BLaER1 treated with 17β-estradiol and CSF1 and Interleukin-3, amounts not matched to agents 10 nM and 100 nM (cell line): ENCODE results near the gene ITPK1.
"Not testable (repeated sequence)": the region's sequence is repeated elsewhere in the genome, so short reads cannot be mapped to it uniquely, and the experiment has no call there.

Experiments
- H3K27ac ChIP-seq, 11 experiments: shearing (Covaris generic); formaldehyde crosslinking; 2 replicates each; pipeline ENCODE4 v1.8.1; 2022
- H3K27me3 ChIP-seq, 11 experiments: shearing (Covaris generic); formaldehyde crosslinking; 2 replicates each; pipeline ENCODE4 v1.8.1; 2022
- H3K36me3 ChIP-seq, 11 experiments: shearing (Covaris generic); formaldehyde crosslinking; 2 replicates each; pipeline ENCODE4 v1.8.1; 2022
- H3K4me1 ChIP-seq, 10 experiments: shearing (Covaris generic); formaldehyde crosslinking; 2 replicates each; pipeline ENCODE4 v1.8.1; 2022
- H3K4me2 ChIP-seq, 11 experiments: shearing (Covaris generic); formaldehyde crosslinking; 2 replicates each; pipeline ENCODE4 v1.8.1; 2022
- H3K4me3 ChIP-seq, 10 experiments: shearing (Covaris generic); formaldehyde crosslinking; 2 replicates each; pipeline ENCODE4 v1.8.1; 2022
- H3K9ac ChIP-seq, 11 experiments: shearing (Covaris generic); formaldehyde crosslinking; 2 replicates each; pipeline ENCODE4 v1.8.1; 2022
- H3K9me3 ChIP-seq, 11 experiments: shearing (Covaris generic); formaldehyde crosslinking; replicated peaks in 1 of 11; 2 replicates each; pipeline ENCODE4 v1.8.1; 2022
- H4K20me1 ChIP-seq, 11 experiments: shearing (Covaris generic); formaldehyde crosslinking; 2 replicates each; pipeline ENCODE4 v1.8.1; 2022
- Cebpa-rat ChIP-seq, 11 experiments: shearing (Covaris generic); IDR thresholded peaks; 2 replicates each; pipeline ENCODE4 v1.8.1; 2022

ITPK1 gene

GRCh38 chr14:93062890-93063289 lies 52.8 kb downstream of the ITPK1 start:
- Histone ChIP-seq H3K4me1 (peaks cover 75 to 83% (median 80%) of the 10 kb centered on the region in 10 experiments), H3K4me3 (no peak overlapping the region), H4K20me1 (peaks cover 5 to 75% (median 28%) of the 10 kb centered on the region in 11 experiments; a peak in 17 of 22 replicates), H3K4me2 (peak overlapping the region in 8 of 11 experiments; percentile 12 to 79 (median 59); a peak in 6 of 22 replicates), H3K9ac (peak overlapping the region in 2 of 11 experiments; percentile 19 to 37; a peak in 2 of 22 replicates), H3K9me3 (no peaks in the 10 kb centered on the region), H3K36me3 (peaks cover 0 to 15% (median 0%) of the 10 kb centered on the region in 11 experiments; a peak in 6 of 22 replicates), H3K27me3 (no peaks in the 10 kb centered on the region), H3K27ac (peak overlapping the region in 7 of 11 experiments; percentile 17 to 55 (median 32); a peak in 9 of 22 replicates)
- no peak for TF ChIP-seq Cebpa-rat (IDR thresholded peaks at IDR 0.05)

- H3K4me2 ChIP-seq, result peak overlapping the region; percentile 24 to 79 (median 60); a peak in 19 of 22 replicates
- not testable (repeated sequence) for H3K4me3 ChIP-seq, H3K9ac ChIP-seq, H3K27me3 ChIP-seq, H3K9me3 ChIP-seq
- H3K36me3 ChIP-seq, result peaks cover 0 to 13% (median 0%) of the 10 kb centered on the region in 11 experiments; a peak in 7 of 22 replicates
- H3K27ac ChIP-seq, result peak overlapping the region in 5 of 11 experiments; percentile 28 to 48 (median 42); a peak in 7 of 22 replicates
- peaks cover 11 to 78% (median 36%) of the 10 kb centered on the region in 11 experiments; a peak in 19 of 22 replicates for H4K20me1 ChIP-seq
- peaks cover 68 to 83% (median 80%) of the 10 kb centered on the region in 10 experiments for H3K4me1 ChIP-seq
Observed at GRCh38 chr14:93062013-93062412, 53.7 kb downstream of the ITPK1 start.

DNA sequence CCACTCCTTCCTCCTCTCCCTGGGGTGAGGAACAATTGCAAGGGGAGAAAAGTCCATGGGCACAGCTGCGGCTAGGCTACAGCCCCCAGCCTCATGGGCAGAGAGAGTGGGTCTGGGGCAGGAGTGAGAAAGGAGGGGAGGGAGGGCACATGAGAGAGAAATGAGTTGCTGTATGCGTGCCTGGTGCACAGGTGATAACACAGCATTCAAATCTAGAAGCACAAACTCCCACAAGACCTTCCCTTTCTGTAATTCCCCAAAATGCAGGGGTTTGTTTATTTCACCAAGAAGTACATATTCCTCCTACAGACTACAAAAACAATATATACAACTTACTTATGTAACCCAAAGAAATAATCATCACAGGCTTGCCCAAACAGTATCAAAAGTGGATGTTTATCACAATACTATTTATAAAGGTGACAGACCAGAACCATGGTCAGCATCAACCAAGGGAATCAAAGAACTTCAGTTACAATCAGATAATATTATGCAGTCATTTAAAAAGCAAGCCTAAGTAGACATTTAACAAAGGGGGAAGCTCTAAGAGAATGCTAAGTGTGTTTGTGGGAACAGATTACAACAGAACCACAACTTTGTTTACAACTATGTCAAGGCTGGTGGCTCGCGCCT lies 54.2 kb downstream of the ITPK1 start:
- Histone ChIP-seq H3K4me3 (no peak overlapping the region), H3K4me2 (peak overlapping the region; percentile 24 to 79 (median 60); a peak in 19 of 22 replicates), H3K27me3 (no peaks in the 10 kb centered on the region), H3K27ac (peak overlapping the region in 7 of 11 experiments; percentile 20 to 51 (median 39); a peak in 12 of 22 replicates), H3K9ac (no peak overlapping the region), H3K4me1 (peaks cover 68 to 83% (median 80%) of the 10 kb centered on the region in 10 experiments), H3K36me3 (peaks cover 0 to 9% (median 0%) of the 10 kb centered on the region in 11 experiments; a peak in 7 of 22 replicates), H4K20me1 (peaks cover 13 to 78% (median 42%) of the 10 kb centered on the region in 11 experiments; a peak in 19 of 22 replicates), H3K9me3 (no peaks in the 10 kb centered on the region)
- no peak for TF ChIP-seq Cebpa-rat (IDR thresholded peaks at IDR 0.05)

GRCh38 chr14:93060841-93061240 lies 54.9 kb downstream of the ITPK1 start:
- peak overlapping the region; percentile 45 to 79 (median 73); a peak in 18 of 22 replicates for H3K4me2 ChIP-seq
- no peak for TF ChIP-seq Cebpa-rat (IDR thresholded peaks at IDR 0.05)
- peaks cover 13 to 81% (median 48%) of the 10 kb centered on the region in 11 experiments; a peak in 19 of 22 replicates for H4K20me1 ChIP-seq
- no peak overlapping the region for H3K4me3 ChIP-seq
- H3K27ac ChIP-seq, result peak overlapping the region in 6 of 11 experiments; percentile 20 to 51 (median 32); a peak in 7 of 22 replicates
- 0 out of 22 replicates have a peak overlapping the region, but pooled peaks of 3 of the 11 experiments have one; percentile 20 to 35 (median 32) for H3K9ac ChIP-seq
- H3K27me3 ChIP-seq, result no peaks in the 10 kb centered on the region
- peaks cover 0 to 16% (median 4%) of the 10 kb centered on the region in 11 experiments; a peak in 9 of 22 replicates for H3K36me3 ChIP-seq
- no peaks in the 10 kb centered on the region for H3K9me3 ChIP-seq
- peaks cover 67 to 83% (median 79%) of the 10 kb centered on the region in 10 experiments for H3K4me1 ChIP-seq

GRCh38 chr14:93059917-93060545 lies 55.7 kb downstream of the ITPK1 start:
- H3K4me3 ChIP-seq, result no peak overlapping the region
- H3K4me1 ChIP-seq, result peaks cover 59 to 77% (median 71%) of the 10 kb centered on the region in 10 experiments
- peak overlapping the region in 7 of 11 experiments; percentile 20 to 42 (median 35); a peak in 8 of 22 replicates for H3K9ac ChIP-seq
- H3K36me3 ChIP-seq, result peaks cover 0 to 24% (median 12%) of the 10 kb centered on the region in 11 experiments; a peak in 11 of 22 replicates
- peak overlapping the region in 8 of 11 experiments; percentile 7 to 51 (median 38); a peak in 14 of 22 replicates for H3K27ac ChIP-seq
- no peaks in the 10 kb centered on the region for H3K27me3 ChIP-seq
- peak overlapping the region; percentile 29 to 79 (median 73) for H3K4me2 ChIP-seq
- H4K20me1 ChIP-seq, result peaks cover 9 to 81% (median 46%) of the 10 kb centered on the region in 11 experiments; a peak in 19 of 22 replicates
- H3K9me3 ChIP-seq, result no peaks in the 10 kb centered on the region
- TF ChIP-seq Cebpa-rat (IDR thresholded peaks at IDR 0.05), result no peak

- Histone ChIP-seq H3K4me3 (no peak overlapping the region), H3K27ac (no peak overlapping the region), H3K9ac (no peak overlapping the region), H3K36me3 (peaks cover 0 to 29% (median 16%) of the 10 kb centered on the region in 11 experiments; a peak in 12 of 22 replicates), H3K27me3 (no peaks in the 10 kb centered on the region), H4K20me1 (peaks cover 4 to 81% (median 48%) of the 10 kb centered on the region in 11 experiments; a peak in 19 of 22 replicates), H3K4me2 (no peak overlapping the region), H3K9me3 (no peaks in the 10 kb centered on the region), H3K4me1 (peaks cover 53 to 76% (median 69%) of the 10 kb centered on the region in 10 experiments)
- no peak for TF ChIP-seq Cebpa-rat (IDR thresholded peaks at IDR 0.05)
Observed at GRCh38 chr14:93059260-93059659, 56.5 kb downstream of the ITPK1 start.

- H3K27me3 ChIP-seq, result no peaks in the 10 kb centered on the region
Observed at GRCh38 chr14:93057586-93058280, 58.0 kb downstream of the ITPK1 start.

More at GRCh38 chr14:93057586-93058280, 58.0 kb downstream of the ITPK1 start:
- no peak overlapping the region for H3K4me3 ChIP-seq
- H3K4me1 ChIP-seq, result peaks cover 54 to 75% (median 69%) of the 10 kb centered on the region in 10 experiments
- peak overlapping the region in 1 of 11 experiments; percentile 9; a peak in 3 of 22 replicates for H3K27ac ChIP-seq
- H3K9ac ChIP-seq, result peak overlapping the region in 4 of 11 experiments; percentile 10 to 26 (median 24); a peak in 1 of 22 replicates
- H4K20me1 ChIP-seq, result peaks cover 4 to 81% (median 46%) of the 10 kb centered on the region in 11 experiments; a peak in 19 of 22 replicates
- no peak for TF ChIP-seq Cebpa-rat (IDR thresholded peaks at IDR 0.05)
- H3K36me3 ChIP-seq, result peaks cover 0 to 33% (median 16%) of the 10 kb centered on the region in 11 experiments; a peak in 12 of 22 replicates
- no peaks in the 10 kb centered on the region for H3K9me3 ChIP-seq
- H3K4me2 ChIP-seq, result peak overlapping the region in 4 of 11 experiments; percentile 5 to 16 (median 12); a peak in 6 of 22 replicates
